ENCODE results near the gene MRAP2. TPM values are rescaled to one million over a fixed set of nuclear protein-coding genes. Genes with fewer than 3 reads are reported as not detected.
"Not testable (repeated sequence)": the region's sequence is repeated elsewhere in the genome, so short reads cannot be mapped to it uniquely, and the experiment has no call there.

Gene MRAP2
- total RNA-seq, 1 experiment from 2014 or later, result 1.4 TPM

DNA sequence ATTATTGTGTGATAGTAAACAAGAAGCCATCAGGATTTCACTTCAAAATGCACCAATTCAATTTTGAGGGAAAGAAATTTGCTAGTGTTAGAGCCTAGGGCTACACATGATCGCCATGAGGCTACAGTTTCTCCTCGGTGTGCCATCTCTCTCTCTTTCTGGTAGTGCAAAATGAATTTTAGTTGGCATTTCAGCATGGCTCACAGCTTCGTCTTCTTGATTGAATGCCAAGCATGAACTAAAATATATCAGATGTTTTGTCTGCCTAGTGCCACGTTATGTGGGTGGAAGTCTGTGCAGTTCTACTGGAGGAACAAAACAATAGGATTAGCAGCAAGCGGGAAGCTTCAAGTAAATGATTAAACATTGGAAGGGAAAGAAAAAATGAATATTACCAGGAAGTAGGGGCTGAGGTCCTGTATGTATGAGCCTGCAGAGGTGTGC, 6.8 kb upstream of the MRAP2 start:
- no peak overlapping the region for H3K4me3 ChIP-seq (ENCODE audit: low read depth, low read length)
- 0 out of 2 replicates have a peak, but pooled peaks cover 4% of the 10 kb centered on the region for H3K4me1 ChIP-seq
- no peak for DNase-seq
- TF ChIP-seq, protein P1, sequence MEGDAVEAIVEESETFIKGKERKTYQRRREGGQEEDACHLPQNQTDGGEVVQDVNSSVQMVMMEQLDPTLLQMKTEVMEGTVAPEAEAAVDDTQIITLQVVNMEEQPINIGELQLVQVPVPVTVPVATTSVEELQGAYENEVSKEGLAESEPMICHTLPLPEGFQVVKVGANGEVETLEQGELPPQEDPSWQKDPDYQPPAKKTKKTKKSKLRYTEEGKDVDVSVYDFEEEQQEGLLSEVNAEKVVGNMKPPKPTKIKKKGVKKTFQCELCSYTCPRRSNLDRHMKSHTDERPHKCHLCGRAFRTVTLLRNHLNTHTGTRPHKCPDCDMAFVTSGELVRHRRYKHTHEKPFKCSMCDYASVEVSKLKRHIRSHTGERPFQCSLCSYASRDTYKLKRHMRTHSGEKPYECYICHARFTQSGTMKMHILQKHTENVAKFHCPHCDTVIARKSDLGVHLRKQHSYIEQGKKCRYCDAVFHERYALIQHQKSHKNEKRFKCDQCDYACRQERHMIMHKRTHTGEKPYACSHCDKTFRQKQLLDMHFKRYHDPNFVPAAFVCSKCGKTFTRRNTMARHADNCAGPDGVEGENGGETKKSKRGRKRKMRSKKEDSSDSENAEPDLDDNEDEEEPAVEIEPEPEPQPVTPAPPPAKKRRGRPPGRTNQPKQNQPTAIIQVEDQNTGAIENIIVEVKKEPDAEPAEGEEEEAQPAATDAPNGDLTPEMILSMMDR (IDR thresholded peaks at IDR 0.05; ENCODE audit: insufficient read depth in 1 of 2, low read depth in 1 of 2, low read length in 1 of 2, severe bottlenecking in 1 of 2, unreplicated experiment in 1 of 2), result no peak
- Mint-ChIP-seq H3K27ac (ENCODE audit: unreplicated experiment) (no peak overlapping the region), H3K27me3 (ENCODE audit: insufficient read depth, unreplicated experiment) (no peaks in the 10 kb centered on the region), H3K4me3 (ENCODE audit: unreplicated experiment) (no peak overlapping the region), H3K36me3 (ENCODE audit: insufficient read depth, unreplicated experiment) (no peaks in the 10 kb centered on the region), H3K4me1 (ENCODE audit: low read depth, unreplicated experiment) (peaks cover 13% of the 10 kb centered on the region), H3K9me3 (ENCODE audit: unreplicated experiment) (peaks cover 11% of the 10 kb centered on the region)
- intact Hi-C loops (cut with micrococcal nuclease; ENCODE audit: unreplicated experiment), result no loop called here
- no peaks in the 10 kb centered on the region for H3K27me3 ChIP-seq (replicated peaks; ENCODE audit: control insufficient read depth, insufficient read depth, low read length)
- H3K36me3 ChIP-seq (ENCODE audit: control insufficient read depth, insufficient read depth, low read length), result no peaks in the 10 kb centered on the region
- H3K9me3 ChIP-seq, result no peaks in the 10 kb centered on the region
- no TSS peak for BruUV-seq (replicated peaks)
- POLR2A ChIA-PET, result no interaction called here
- CTCF ChIA-PET, result no interaction called here

DNA sequence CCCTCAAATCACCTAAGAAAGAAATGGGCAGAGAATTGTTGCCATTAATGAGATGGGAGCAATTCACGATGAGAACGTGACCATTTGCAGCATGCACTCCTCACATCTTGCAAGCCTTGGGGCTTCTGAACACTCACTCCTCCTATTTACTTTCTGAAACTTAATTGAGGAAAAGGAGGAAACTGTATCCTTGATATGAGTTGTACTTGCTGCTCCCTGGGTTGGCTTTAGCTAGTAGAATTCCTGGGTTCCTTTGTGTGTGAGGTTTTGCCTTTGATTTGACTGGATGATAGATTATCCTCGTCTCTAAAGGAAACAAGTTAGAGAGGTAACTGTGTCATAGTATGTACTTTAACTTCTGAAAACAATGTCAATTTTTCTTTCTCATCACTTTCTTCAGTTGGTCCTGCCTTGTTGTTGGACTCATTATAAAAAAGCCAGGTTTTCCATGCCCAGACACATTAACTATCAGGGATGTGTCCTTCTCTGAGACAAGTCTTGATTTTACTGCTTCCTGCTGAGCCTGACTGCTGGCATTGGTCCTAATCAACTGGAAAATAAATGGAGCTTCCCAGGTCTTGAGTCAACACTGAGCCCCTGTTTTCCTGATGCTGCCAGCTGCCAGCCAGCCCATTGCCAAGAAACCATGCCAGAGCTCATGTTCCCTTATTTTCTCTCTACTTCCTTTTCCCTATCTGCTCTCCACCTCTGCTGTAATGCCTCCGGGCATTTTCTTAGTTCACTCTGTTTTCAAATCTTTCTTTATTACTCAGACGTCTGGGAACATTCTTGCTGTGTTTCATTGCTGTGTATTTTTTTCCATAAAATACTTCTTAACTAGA, 6.0 kb upstream of the MRAP2 start:
- no TSS peak for BruUV-seq (replicated peaks)
- peaks cover 11% of the 10 kb centered on the region for H3K9me3 Mint-ChIP-seq (ENCODE audit: unreplicated experiment)
- no peaks in the 10 kb centered on the region for H3K36me3 Mint-ChIP-seq (ENCODE audit: insufficient read depth, unreplicated experiment)
- Histone ChIP-seq H3K27me3 (replicated peaks; ENCODE audit: control insufficient read depth, insufficient read depth, low read length) (no peaks in the 10 kb centered on the region), H3K36me3 (ENCODE audit: control insufficient read depth, insufficient read depth, low read length) (no peaks in the 10 kb centered on the region), H3K9me3 (no peaks in the 10 kb centered on the region), H3K4me1 (0 out of 2 replicates have a peak, but pooled peaks cover 4% of the 10 kb centered on the region), H3K4me3 (ENCODE audit: low read depth, low read length) (no peak overlapping the region)
- ChIA-PET CTCF (no interaction called here), POLR2A (no interaction called here)
- TF ChIP-seq, protein P1 (IDR thresholded peaks at IDR 0.05; ENCODE audit: insufficient read depth in 1 of 2, low read depth in 1 of 2, low read length in 1 of 2, severe bottlenecking in 1 of 2, unreplicated experiment in 1 of 2), result no peak
- no peaks in the 10 kb centered on the region for H3K27me3 Mint-ChIP-seq (ENCODE audit: insufficient read depth, unreplicated experiment)
- intact Hi-C loops (cut with micrococcal nuclease; ENCODE audit: unreplicated experiment), result no loop called here
- no peak for DNase-seq
- peaks cover 13% of the 10 kb centered on the region for H3K4me1 Mint-ChIP-seq (ENCODE audit: low read depth, unreplicated experiment)
- no peak overlapping the region for H3K27ac Mint-ChIP-seq (ENCODE audit: unreplicated experiment)
- H3K4me3 Mint-ChIP-seq (ENCODE audit: unreplicated experiment), result no peak overlapping the region

DNA sequence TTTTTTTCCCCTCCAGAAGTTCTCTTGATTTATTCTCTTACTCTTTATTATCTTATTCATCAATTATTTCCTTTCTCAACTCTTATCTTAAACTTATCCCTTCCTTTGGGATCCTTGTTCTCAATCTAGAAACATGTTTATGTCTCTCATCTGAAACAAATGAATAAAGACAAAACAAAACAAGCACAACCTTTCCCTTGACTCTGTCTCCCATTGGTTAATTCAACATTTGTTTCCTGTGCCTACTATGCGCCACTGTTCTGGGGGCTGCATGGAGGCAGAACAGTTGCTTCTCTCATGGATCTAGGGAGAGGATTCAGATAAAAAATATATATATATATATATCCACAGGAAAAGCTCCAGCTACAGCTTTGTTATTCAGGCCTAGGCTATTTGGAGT, 5.2 kb upstream of the MRAP2 start:
- no peak for DNase-seq
- H3K27me3 ChIP-seq (replicated peaks; ENCODE audit: control insufficient read depth, insufficient read depth, low read length), result peaks cover 2% of the 10 kb centered on the region; the same call in 1 of the 2 replicates
- H3K27me3 Mint-ChIP-seq (ENCODE audit: insufficient read depth, unreplicated experiment), result no peaks in the 10 kb centered on the region
- BruUV-seq (replicated peaks), result no TSS peak
- no peak overlapping the region for H3K4me3 ChIP-seq (ENCODE audit: low read depth, low read length)
- TF ChIP-seq, protein P1 (IDR thresholded peaks at IDR 0.05; ENCODE audit: insufficient read depth in 1 of 2, low read depth in 1 of 2, low read length in 1 of 2, severe bottlenecking in 1 of 2, unreplicated experiment in 1 of 2), result no peak
- H3K9me3 ChIP-seq, result no peaks in the 10 kb centered on the region
- no peak overlapping the region for H3K4me3 Mint-ChIP-seq (ENCODE audit: unreplicated experiment)
- CTCF ChIA-PET, result no interaction called here
- H3K9me3 Mint-ChIP-seq (ENCODE audit: unreplicated experiment), result peaks cover 11% of the 10 kb centered on the region
- H3K27ac Mint-ChIP-seq (ENCODE audit: unreplicated experiment), result no peak overlapping the region
- H3K4me1 Mint-ChIP-seq (ENCODE audit: low read depth, unreplicated experiment), result peaks cover 13% of the 10 kb centered on the region
- intact Hi-C loops (cut with micrococcal nuclease; ENCODE audit: unreplicated experiment), result no loop called here
- H3K4me1 ChIP-seq, result 0 out of 2 replicates have a peak, but pooled peaks cover 4% of the 10 kb centered on the region
- no peaks in the 10 kb centered on the region for H3K36me3 Mint-ChIP-seq (ENCODE audit: insufficient read depth, unreplicated experiment)
- POLR2A ChIA-PET, result no interaction called here
- H3K36me3 ChIP-seq (ENCODE audit: control insufficient read depth, insufficient read depth, low read length), result no peaks in the 10 kb centered on the region

DNA sequence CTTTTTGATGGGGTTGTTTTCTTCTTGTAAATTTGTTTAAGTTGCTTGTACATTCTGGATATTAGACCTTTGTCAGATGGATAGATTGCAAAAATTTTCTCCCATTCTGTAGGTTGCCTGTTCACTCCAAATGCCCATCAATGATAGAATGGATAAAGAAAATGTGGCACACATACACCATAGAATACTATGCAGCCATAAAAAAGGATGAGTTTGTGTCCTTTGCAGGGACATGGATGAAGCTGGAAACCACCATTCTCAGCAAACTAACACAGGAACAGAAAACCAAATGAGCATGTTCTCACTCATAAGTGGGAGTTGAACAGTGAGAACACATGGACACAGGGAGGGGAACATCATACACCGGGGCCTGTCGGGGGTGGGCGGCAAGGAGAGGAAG, 1.6 kb upstream of the MRAP2 start:
- H3K27me3 Mint-ChIP-seq (ENCODE audit: insufficient read depth, unreplicated experiment); POLR2A ChIA-PET; BruUV-seq (replicated peaks); CTCF ChIA-PET; H3K36me3 Mint-ChIP-seq (ENCODE audit: insufficient read depth, unreplicated experiment); H3K27me3 ChIP-seq (replicated peaks; ENCODE audit: control insufficient read depth, insufficient read depth, low read length); H3K27ac Mint-ChIP-seq (ENCODE audit: unreplicated experiment); DNase-seq; H3K36me3 ChIP-seq (ENCODE audit: control insufficient read depth, insufficient read depth, low read length); H3K9me3 Mint-ChIP-seq (ENCODE audit: unreplicated experiment); H3K4me1 ChIP-seq; H3K4me3 ChIP-seq (ENCODE audit: low read depth, low read length); H3K9me3 ChIP-seq: not testable (repeated sequence)
- intact Hi-C loops (cut with micrococcal nuclease; ENCODE audit: unreplicated experiment), result loop anchor here (5.0 to 10.0 kb wide), 3 partner anchors 77 to 195 kb away; partner anchors contain the start of gene CEP162
- Mint-ChIP-seq H3K4me3 (ENCODE audit: unreplicated experiment) (peak overlapping the region; percentile 28), H3K4me1 (ENCODE audit: low read depth, unreplicated experiment) (peaks cover 20% of the 10 kb centered on the region)

All from Caco-2 (cell line).